Endothelial cell of umbilical vein (primary cell): ENCODE measurements around the gene GPR34. TPM values are rescaled to one million over a fixed set of nuclear protein-coding genes. Genes with fewer than 3 reads are reported as not detected.

Experiments
- BruUV-seq: library from RNA; stranded (reverse); fragments of 400-500 nt; replicated peaks from 2 replicates; lab custom pipeline; 2021; lab: Mats Ljungman, UMichigan
- CTCF ChIA-PET: fragments of 300-600, 350-600 bp; sonication (Branson Sonifier 250); formaldehyde crosslinking; loops from one replicate; lab custom pipeline; 2021; ENCODE audit warnings: antibody characterized with exemption, inconsistent platforms; lab: Charles Lee
- POLR2A ChIA-PET: fragments of 300-600, 350-600 bp; sonication (Branson Sonifier 250); formaldehyde crosslinking; loops from one replicate; lab custom pipeline; 2021; ENCODE audit warnings: antibody characterized with exemption, inconsistent platforms; lab: Charles Lee
- DNase-seq: peaks from one replicate; pipeline ENCODE4 v3.0.0-alpha.2; 2011; ENCODE audit warnings: low read depth, low spot score
- FAIRE-seq: peaks from 2 replicates; lab custom pipeline; 2011; peaks lifted over from hg19 to GRCh38; lab: Jason Lieb, UNC
- H2AFZ ChIP-seq: 2 replicates; pipeline ENCODE4 v1.6.0; 2012; ENCODE audit warnings: low read depth, low read length, control low read depth, inconsistent platforms
- H3K27ac ChIP-seq: 2 replicates; pipeline ENCODE4 v1.5.1; 2011; ENCODE audit warnings: low read depth, mild to moderate bottlenecking, control low read depth, low read length, moderate library complexity; ENCODE audit not compliant: insufficient read depth
- H3K27me3 ChIP-seq, 2 experiments: 2 replicates each; pipeline versions ENCODE4 v1.6.0 to v1.6.1; 2011; ENCODE audit warnings: low read length in 2 of 2, mixed read lengths in 1 of 2; ENCODE audit not compliant: control insufficient read depth in 2 of 2, insufficient read depth in 2 of 2
- H3K36me3 ChIP-seq, 2 experiments: 2 replicates in 1 of 2; 3 replicates in 1 of 2; pipeline ENCODE4 v1.5.1; 2011; ENCODE audit warnings: low read length in 2 of 2, mild to moderate bottlenecking in 1 of 2, moderate library complexity in 1 of 2; ENCODE audit not compliant: control insufficient read depth in 2 of 2, insufficient read depth in 2 of 2; ENCODE audit errors: extremely low read depth in 1 of 2
- H3K4me1 ChIP-seq: 3 replicates; pipeline ENCODE4 v1.5.1; 2011; ENCODE audit warnings: mild to moderate bottlenecking, low read length; ENCODE audit not compliant: control insufficient read depth, insufficient read depth; ENCODE audit errors: extremely low read depth
- H3K4me2 ChIP-seq: 2 replicates; pipeline ENCODE4 v1.6.1; 2011; ENCODE audit warnings: low read length, control low read depth, mixed read lengths; ENCODE audit not compliant: insufficient read depth
- H3K4me3 ChIP-seq, 3 experiments: fragments of 200-600 bp in 1 of 3; sonication (generic), shearing (Covaris generic) in 1 of 3; replicated peaks in 1 of 3; 2 replicates each; pipeline ENCODE4 v1.5.1; 2011 to 2016; ENCODE audit warnings: control low read depth in 3 of 3, low read length in 3 of 3, mild to moderate bottlenecking in 2 of 3, inconsistent platforms in 1 of 3, low read depth in 1 of 3, moderate library complexity in 1 of 3; ENCODE audit not compliant: insufficient read depth in 1 of 3
- H3K79me2 ChIP-seq: 2 replicates; pipeline ENCODE4 v1.6.0; 2012; ENCODE audit warnings: low read length, inconsistent platforms; ENCODE audit not compliant: control insufficient read depth, insufficient read depth
- H3K9ac ChIP-seq: replicated peaks from 2 replicates; pipeline ENCODE3; 2011; ENCODE audit warnings: low read length, control low read depth; ENCODE audit not compliant: insufficient read depth; ENCODE audit errors: extremely low read depth
- H3K9me1 ChIP-seq: replicated peaks from 3 replicates; pipeline ENCODE4 v1.6.0; 2011; ENCODE audit warnings: mild to moderate bottlenecking, low read length; ENCODE audit not compliant: control insufficient read depth, insufficient read depth; ENCODE audit errors: extremely low read depth
- H3K9me3 ChIP-seq: replicated peaks from 2 replicates; pipeline ENCODE4 v1.5.1; 2012; ENCODE audit warnings: low read length, inconsistent platforms; ENCODE audit not compliant: control insufficient read depth, insufficient read depth
- H4K20me1 ChIP-seq: replicated peaks from 2 replicates; pipeline ENCODE3; 2011; ENCODE audit warnings: mild to moderate bottlenecking, low read length; ENCODE audit not compliant: control insufficient read depth, insufficient read depth; ENCODE audit errors: extremely low read depth
- CTCF ChIP-seq, 2 donors: IDR thresholded peaks; 1 replicate in 1 of 2; 2 replicates in 1 of 2; pipeline ENCODE4 v1.5.1; 2011; ENCODE audit warnings: low read length in 2 of 2, mild to moderate bottlenecking in 2 of 2, moderate library complexity in 2 of 2, control low read depth in 1 of 2, inconsistent platforms in 1 of 2, low read depth in 1 of 2; ENCODE audit not compliant: insufficient read depth in 1 of 2; ENCODE audit errors: extremely low read depth in 1 of 2
- EZH2 ChIP-seq: IDR thresholded peaks from 2 replicates; pipeline ENCODE4 v1.6.1; 2012; ENCODE audit warnings: borderline replicate concordance, low read depth, mild to moderate bottlenecking, moderate library complexity, low read length, inconsistent platforms; ENCODE audit not compliant: severe bottlenecking
- FOS ChIP-seq: IDR thresholded peaks from 2 replicates; pipeline ENCODE4 v1.6.1; 2011; ENCODE audit warnings: mild to moderate bottlenecking, low read length, moderate library complexity, borderline replicate concordance; ENCODE audit not compliant: insufficient read depth
- GATA2 ChIP-seq: IDR thresholded peaks from 2 replicates; pipeline ENCODE4 v1.7.0; 2011; ENCODE audit warnings: low read depth, mild to moderate bottlenecking, moderate library complexity, mixed read lengths, low read length; ENCODE audit not compliant: insufficient read length, insufficient read depth
- JUN ChIP-seq: IDR thresholded peaks from 2 replicates; pipeline ENCODE4 v1.6.1; 2011; ENCODE audit warnings: borderline replicate concordance, low read depth; ENCODE audit not compliant: insufficient read length, insufficient read depth
- MAX ChIP-seq: IDR thresholded peaks from 2 replicates; pipeline ENCODE4 v1.6.1; 2011; ENCODE audit not compliant: insufficient read depth, insufficient read length
- MYC ChIP-seq: IDR thresholded peaks from one replicate; pipeline ENCODE4 v1.6.1; 2011; ENCODE audit warnings: mild to moderate bottlenecking, low read depth, low read length
- POLR2A ChIP-seq: IDR thresholded peaks from 2 replicates; pipeline ENCODE4 v1.6.1; 2012; ENCODE audit warnings: low read depth, mild to moderate bottlenecking, control low read depth, low read length
- POLR2AphosphoS5 ChIP-seq: IDR thresholded peaks from 2 replicates; pipeline ENCODE4 v1.6.1; 2012; ENCODE audit warnings: low read depth, mild to moderate bottlenecking, control low read depth, low read length, moderate library complexity; ENCODE audit not compliant: insufficient read depth
- dilution Hi-C: fragments of 300-500 bp; cut with MboI; formaldehyde crosslinking; loops from one replicate; pipeline ENCODE4 v1.15.0; 2019; ENCODE audit warnings: low sequenced_read_pairs; ENCODE audit not compliant: extremely low pct_ligation_motif_present
- intact Hi-C: fragments of 100-400 bp; cut with micrococcal nuclease; formaldehyde crosslinking; loops from one replicate; pipeline ENCODE4 v1.10.0; 2022
- polyA plus RNA-seq, 4 experiments: library from polyadenylated mRNA; depleted of rRNA in 3 of 4; stranded (reverse) in 3 of 4; unstranded in 1 of 4; fragments of >200 nt; gene quantifications; 2 replicates each; pipeline versions ENCODE4 v1.2.1 to v1.2.3, GENCODE V29; 2011 to 2012; ENCODE audit warnings: missing spikeins in 1 of 4
- total RNA-seq: library from RNA; stranded (reverse); gene quantifications from 2 replicates; pipeline ENCODE4 v1.2.3, GENCODE V29; 2021

Gene GPR34
- total and polyA plus RNA-seq, 2 donors (not counting 3 experiments of a cell fraction or from before 2014, with no cell fraction given), result not detected

GRCh38 chrX:41722816-41723618 is 34.2 kb downstream of the GPR34 start:
- dilution Hi-C loops, result no loop called here
- no peaks in the 10 kb centered on the region for H3K9me3 ChIP-seq
- FAIRE-seq, result no peak

More at GRCh38 chrX:41722816-41723618, 34.2 kb downstream of the GPR34 start:
- Histone ChIP-seq H3K4me3 (no peak overlapping the region), H3K27ac (no peak overlapping the region), H3K9me1 (no peaks in the 10 kb centered on the region), H4K20me1 (no peaks in the 10 kb centered on the region), H3K4me1 (no peaks in the 10 kb centered on the region), H3K79me2 (no peaks in the 10 kb centered on the region), H3K4me2 (no peak overlapping the region), H3K27me3 (no peaks in the 10 kb centered on the region), H3K9ac (no peak overlapping the region), H2AFZ (no peak overlapping the region), H3K36me3 (no peaks in the 10 kb centered on the region)
- intact Hi-C loops, result no loop called here
- CTCF ChIA-PET, result no interaction called here
- DNase-seq, result no peak
- BruUV-seq, result no TSS peak
- no peak for TF ChIP-seq GATA2
- TF ChIP-seq EZH2, result no peak
- no peak for TF ChIP-seq CTCF (IDR thresholded peaks at IDR 0.05; ENCODE audit: extremely low read depth in 1 of 2, insufficient read depth in 1 of 2, low read depth in 1 of 2, low read length in 2 of 2)
- no peak for TF ChIP-seq MAX
- no peak for TF ChIP-seq POLR2AphosphoS5
- no peak for TF ChIP-seq POLR2A
- no peak for TF ChIP-seq JUN
- no peak for TF ChIP-seq FOS
- no peak for TF ChIP-seq MYC
- POLR2A ChIA-PET, result no interaction called here
